Loucy (cell line): ENCODE data around the gene NIN.

Experiments used
- CTCF ChIP-seq: fragments of 200-600 bp; sonication (generic); conservative IDR thresholded peaks from 2 replicates; pipeline ENCODE4 v1.5.1; 2014; ENCODE audit warnings: mild to moderate bottlenecking, antibody characterized with exemption, low read length
- EZH2phosphoT487 ChIP-seq: fragments of 200-600 bp; IDR thresholded peaks from 2 replicates; pipeline ENCODE4 v1.6.1; 2018; ENCODE audit warnings: antibody characterized with exemption, mild to moderate bottlenecking, moderate library complexity, borderline replicate concordance

- TF ChIP-seq CTCF (no peak), EZH2phosphoT487 (no peak)
Observed at GRCh38 chr14:50675597-50675996, 155.4 kb downstream of the NIN start.
